Activated CD4-positive, CD25-positive, alpha-beta regulatory T cell treated with anti-CD3 and anti-CD28 coated beads, Interleukin-2, amount 50 U/mL, for 24 hours (primary cell): Measurements from ENCODE around the gene PFKM.
A peak's percentile ranks its signal among the peaks of the same experiment; 100 is the strongest.
"Not testable (repeated sequence)": the region's sequence is repeated elsewhere in the genome, so short reads cannot be mapped to it uniquely, and the experiment has no call there.

Source experiments
- ATAC-seq, 2 donors: fragments of 150-1000 bp; cut with Tn5 transposase; one replicate each; pipeline ENCODE4 v1.10.0; 2021; ENCODE audit warnings: mild to moderate bottlenecking in 1 of 2, moderate library complexity in 1 of 2

Gene PFKM

GRCh38 chr12:48119078-48119833 is at the start of gene PFKM:
TSS of gene PFKM (plus strand) at chr12:48119364. CDS start at chr12:48122775, 3,411 bp downstream.
- ATAC-seq = peak; percentile 99

DNA sequence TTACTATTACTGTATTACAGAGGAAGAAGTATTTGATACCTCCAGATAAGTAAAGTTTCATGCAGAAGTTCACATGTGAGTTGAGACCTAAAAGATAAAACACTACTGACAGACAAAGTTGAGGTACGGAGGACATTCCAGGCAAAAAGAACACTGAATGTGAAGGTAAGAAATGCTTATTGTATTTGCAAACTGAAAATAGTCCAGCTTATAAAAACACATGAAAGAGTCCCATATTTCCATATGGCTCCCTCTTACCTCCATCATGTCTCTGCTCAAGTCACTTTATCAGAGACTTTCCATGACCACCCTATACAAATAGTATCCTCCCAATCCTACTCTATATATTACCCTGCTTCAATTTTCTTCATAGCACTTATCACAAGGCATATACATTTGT is 49.1 kb upstream of the PFKM start:
- ATAC-seq = no peak

DNA sequence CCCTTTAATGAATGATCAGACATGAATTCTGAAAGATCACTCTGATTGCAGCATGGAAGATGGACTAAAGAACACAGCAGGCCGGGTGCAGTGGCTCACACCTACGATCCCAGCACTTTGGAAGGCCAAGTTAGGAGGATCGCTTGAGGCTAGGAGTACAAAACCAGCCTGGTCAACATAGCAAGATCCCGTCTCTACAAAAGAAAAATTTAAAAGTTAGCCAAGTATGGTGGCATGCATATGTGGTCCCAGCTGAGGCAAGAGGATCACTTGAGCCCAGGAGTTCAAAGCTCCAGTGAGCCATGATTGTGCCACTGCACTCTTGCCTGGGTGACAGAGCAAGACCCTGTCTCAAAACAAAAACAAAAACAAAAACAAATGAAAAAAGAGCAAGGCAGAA is 48.4 kb upstream of the PFKM start:
- no peak for ATAC-seq

DNA sequence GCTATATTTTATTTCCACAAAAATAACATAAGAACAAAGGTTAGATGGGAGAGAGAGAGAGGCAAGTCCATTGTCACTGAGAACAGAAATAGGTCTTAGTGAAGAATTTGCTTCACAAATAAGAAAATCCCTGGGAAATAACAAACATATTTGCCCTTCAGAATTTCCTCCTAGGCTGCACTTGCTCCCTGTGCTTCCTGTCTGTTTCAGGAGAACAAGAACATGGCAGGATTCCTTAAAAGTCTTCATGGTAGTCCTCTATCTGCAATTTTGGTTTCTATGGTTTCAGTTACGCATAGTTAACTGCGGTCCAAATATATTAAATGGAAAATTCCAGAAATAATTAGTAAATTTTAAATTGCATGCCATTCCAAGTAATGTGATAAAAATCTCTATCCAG is 47.4 kb upstream of the PFKM start:
- no peak for ATAC-seq

DNA sequence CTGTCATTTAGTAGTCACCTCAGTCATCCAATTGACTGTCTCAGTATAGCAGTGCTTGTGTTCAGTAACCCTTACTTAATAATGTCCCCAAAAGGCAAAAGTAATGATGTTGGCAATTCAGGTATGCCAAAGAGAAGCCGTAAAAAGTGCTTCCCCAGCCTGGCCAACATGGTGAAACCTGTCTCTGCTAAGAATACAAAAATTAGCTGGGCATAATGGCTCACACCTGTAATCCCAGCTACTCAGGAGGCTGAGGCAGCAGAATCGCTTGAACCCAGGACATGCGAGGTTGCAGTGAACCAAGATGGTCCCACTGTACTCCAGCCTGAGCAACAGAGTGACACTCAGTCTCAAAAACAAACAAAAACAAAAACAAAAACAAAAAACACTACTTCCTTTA is 46.9 kb upstream of the PFKM start:
- no peak for ATAC-seq

DNA sequence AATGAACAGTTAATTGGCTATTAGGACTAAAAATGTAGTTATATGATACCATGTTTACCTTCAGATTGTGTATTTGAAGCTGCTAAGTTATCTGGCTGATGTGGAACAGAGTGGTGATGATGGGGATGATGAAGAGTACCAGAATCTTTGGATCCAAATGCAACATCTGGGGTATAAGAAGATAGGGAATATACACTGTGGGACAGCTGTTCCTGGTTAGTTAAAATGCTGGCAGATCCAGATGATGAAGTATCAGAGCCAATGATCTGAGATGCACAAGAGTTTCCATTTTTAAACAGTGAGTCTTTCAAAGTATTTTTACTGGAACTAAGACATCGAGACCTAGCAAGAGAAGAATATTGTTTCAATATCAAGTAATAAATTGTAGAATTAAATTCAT is 44.9 kb upstream of the PFKM start:
- ATAC-seq = no peak

- ATAC-seq = no peak
Observed at GRCh38 chr12:48075832-48076231, 43.3 kb upstream of the PFKM start.

- ATAC-seq = no peak
Observed at GRCh38 chr12:48077111-48077510, 42.1 kb upstream of the PFKM start.

GRCh38 chr12:48078901-48079300 is 40.3 kb upstream of the PFKM start:
- ATAC-seq = no peak

DNA sequence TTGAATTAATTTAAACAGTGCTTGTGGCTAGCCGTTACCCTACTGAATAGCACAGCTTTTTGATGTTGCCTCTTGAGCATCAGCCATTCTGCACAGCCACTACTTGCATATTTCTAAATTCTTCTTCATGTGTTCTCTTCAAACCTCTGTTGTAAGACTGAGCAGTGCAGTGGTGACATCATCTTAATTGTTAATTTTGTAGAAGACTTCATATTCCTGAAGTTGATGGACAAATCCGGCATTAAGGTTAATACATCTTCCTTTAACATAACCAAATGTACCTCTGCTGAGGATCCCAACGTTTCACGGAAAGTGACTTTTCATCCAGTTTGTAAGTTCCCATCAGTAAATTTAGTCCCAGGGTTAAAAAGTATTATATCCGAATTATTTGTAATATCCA is 38.9 kb upstream of the PFKM start:
- no peak for ATAC-seq

- ATAC-seq = no peak
Observed at GRCh38 chr12:48080821-48081220, 38.3 kb upstream of the PFKM start.

GRCh38 chr12:48084066-48084465 is 35.1 kb upstream of the PFKM start:
- ATAC-seq = no peak

DNA sequence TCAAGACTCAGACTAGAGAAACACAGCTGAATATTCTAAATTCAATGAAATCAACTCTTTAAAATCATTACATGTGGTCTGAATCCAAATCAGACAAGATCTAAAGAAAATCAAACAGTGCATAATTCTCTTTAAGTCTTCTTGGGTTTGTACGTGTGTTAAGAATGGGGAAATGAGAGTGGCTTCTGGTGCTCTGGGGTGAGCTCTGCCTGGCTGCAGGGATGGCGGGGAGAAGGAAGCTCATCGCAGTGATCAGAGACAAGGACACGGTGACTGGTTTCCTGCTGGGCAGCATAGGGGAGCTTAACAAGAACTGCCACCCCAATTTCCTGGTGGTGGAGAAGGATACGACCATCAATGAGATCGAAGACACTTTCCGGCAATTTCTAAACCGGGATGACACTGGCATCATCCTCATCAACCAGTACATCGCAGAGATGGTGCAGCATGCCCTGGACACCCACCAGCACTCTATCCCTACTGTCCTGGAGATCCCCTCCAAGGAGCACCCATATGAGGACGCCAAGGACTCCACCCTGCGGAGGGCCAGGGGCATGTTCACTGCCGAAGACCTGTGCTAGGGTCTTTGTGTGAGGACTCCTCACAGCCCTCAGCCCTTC is 34.2 kb upstream of the PFKM start:
- ATAC-seq = no peak

- ATAC-seq = no peak
Observed at GRCh38 chr12:48086327-48086726, 32.8 kb upstream of the PFKM start.

GRCh38 chr12:48092611-48093010 is 26.6 kb upstream of the PFKM start:
- no peak for ATAC-seq

DNA sequence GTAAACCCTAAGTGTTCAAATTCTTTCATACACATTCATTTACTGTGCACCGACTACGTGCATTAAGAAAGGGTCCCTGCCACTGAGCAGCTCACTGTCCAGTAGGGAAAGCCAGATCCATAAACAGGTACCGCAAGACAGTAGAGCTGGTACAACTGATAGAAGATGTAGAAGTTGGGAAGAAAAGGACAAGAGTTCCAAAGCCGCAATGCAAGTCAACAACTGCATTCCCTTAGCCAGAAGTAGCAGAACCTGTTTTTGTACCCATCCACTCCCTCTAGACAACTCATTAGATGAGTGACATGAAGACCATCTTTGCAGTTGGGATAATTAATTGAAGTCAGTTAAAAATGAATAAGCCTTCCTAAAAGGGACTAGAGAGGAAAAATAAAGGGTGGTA is 14.6 kb upstream of the PFKM start:
- ATAC-seq = no peak

GRCh38 chr12:48105321-48105866 is 13.8 kb upstream of the PFKM start:
- ATAC-seq = peak; percentile 22 to 45

DNA sequence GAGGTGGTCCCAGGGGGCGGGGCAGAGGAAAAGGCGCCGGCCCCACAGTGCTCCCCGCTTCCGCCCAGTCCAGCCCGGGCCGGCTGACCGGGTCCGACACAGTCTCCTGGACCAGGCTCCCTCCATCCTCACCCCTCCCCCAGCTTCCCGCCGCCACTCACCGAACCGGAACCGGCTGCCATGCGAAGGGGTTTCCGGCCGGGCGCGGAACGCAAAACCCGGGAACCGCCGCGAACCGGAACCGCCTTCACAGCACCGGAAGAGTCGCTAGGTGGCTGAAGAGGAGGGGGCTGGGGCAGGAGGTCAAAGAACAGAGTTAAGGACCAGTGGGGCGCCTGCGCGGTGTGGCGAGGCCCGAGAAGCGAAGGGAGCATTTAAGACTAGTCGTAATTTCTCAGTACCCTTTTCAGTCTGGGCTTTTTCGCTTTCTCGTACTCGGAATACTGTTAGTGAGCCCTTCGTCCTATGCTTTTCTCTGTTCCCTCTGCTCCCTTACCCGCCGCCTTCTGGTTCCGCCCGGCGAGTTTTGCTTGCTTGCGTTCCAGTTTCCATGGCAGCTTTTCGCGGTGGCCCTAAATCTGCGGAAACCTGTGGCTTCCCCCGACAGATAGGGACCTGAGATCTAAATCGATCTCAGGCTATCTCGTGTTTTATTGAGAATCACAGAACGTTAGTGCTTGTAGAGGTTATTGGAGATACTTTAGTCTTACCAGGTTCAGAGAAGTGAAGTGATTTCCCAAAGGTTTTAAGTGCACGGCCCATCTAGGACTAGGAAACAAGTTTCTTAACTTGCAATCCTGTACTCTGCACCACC is 13.1 kb upstream of the PFKM start, which contains the start of gene SENP1:
TSS of gene SENP1 (minus strand) at position 213 of the 814 bp plus-strand sequence. CDS start 4,607 bp downstream, outside the sequence.
- ATAC-seq = peak; percentile 87 to 88

- no peak for ATAC-seq
Observed at GRCh38 chr12:48106681-48107613, 12.2 kb upstream of the PFKM start.

GRCh38 chr12:48109424-48109823 is 9.7 kb upstream of the PFKM start:
- no peak for ATAC-seq

DNA sequence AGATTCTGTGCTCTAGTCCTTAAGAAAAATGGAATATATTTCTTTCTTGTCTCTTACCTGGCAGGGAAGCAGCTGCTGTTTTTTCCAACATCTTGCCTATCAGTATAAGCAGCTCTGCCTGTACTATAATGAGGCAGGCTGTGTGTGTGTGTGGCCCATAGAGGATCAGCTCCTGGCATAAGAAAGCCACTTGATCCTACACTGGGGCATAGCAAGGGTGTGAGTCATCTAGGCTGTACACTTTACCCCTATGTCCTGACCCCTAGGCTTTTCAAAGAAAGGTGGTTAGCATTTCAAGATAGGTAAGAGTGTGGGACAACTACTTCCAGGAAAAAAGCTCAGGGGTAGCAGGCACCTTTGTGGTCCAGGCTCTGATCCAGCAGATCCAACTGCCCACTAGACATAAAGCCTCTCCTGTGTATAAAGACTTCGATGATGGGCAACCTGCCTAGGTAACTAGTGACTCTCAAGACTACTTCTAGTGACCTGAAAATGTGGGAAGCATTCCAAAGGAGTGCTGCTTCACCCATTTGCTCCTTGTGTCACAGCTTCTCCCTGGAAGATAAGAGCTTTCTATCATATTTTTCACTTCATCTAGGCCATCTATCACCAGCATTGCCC is 8.4 kb upstream of the PFKM start:
- ATAC-seq = no peak

DNA sequence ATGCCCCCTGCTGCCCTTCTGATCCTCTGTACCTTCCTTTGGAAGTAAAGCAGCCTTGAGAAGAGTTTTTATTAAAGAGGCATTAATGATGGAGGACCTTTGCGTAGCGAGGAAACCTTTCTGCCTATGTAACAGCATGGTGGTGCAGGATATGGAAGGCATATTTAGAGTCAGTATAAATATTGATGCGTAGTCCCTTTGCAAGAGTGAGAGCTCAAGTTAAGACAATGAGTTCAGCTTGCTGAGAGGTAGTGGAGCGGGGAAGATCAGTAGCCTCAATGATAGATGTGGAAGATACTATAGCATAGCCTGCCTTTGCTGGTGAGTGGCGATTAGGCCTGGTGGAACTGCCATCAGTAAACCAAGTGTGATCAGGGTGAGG is 7.9 kb upstream of the PFKM start:
- not testable (repeated sequence) for ATAC-seq
